ENCODE results near the gene TPX2.

Gene TPX2

DNA sequence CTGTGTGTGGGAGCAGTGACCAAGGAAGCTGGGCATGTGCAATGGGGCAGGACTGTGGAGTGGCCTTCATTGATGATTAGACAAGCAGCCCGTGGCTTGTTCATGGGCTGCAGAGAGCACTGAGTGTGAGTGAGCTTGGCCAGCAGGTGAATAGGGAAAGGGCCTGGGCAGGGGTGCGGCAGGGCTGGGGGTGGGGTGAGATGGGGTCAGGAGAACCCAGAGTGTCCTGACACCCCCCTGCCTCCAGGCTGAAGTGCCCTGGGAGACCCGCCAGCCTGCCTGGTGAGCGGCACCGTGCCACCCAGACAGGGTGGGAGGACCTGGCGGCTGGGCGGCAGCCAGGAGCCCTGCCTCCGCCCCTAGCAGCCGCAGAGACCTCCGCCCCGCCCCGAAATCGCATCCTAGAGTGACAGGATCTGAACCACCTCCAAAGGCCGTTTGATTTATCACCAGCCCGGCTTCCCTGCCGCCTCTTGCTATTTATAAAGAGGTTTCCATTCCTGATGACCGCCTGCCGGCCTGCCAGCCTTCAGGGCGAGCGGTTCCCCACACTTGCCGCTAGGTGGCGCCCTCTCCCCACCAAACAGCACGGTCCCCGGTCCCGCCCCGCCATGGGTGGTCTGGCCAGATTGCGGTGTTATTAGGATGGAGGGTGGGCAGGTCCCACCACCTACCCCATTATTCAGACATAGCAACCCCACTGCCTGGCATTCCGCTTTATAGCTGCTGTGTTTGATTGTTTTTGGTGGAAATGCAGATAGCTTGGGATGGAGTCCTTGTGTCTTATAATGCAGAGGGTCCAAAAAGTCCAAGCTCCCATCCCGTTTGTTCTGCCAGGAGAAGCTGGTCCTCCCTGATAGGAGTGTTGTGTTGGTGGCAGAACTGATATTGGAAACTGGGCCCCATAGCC, 83.6 kb downstream of the TPX2 start (continued):
- TF ChIP-seq WT1 (tag by site-specific recombination; IDR thresholded peaks at IDR 0.05) (0 out of 2 replicates have a peak, but pooled peaks have one; percentile 43), ZNF654 (tag by site-specific recombination; IDR thresholded peaks at IDR 0.05; ENCODE audit: low read depth) (peak; percentile 99), ZNF366 (tag by site-specific recombination; conservative IDR thresholded peaks at IDR 0.05) (no peak; the same call in 1 of the 2 replicates), EGR2 (tag by site-specific recombination; IDR thresholded peaks at IDR 0.05; ENCODE audit: low read depth) (peak; percentile 22; the same call in 1 of the 2 replicates)

DNA sequence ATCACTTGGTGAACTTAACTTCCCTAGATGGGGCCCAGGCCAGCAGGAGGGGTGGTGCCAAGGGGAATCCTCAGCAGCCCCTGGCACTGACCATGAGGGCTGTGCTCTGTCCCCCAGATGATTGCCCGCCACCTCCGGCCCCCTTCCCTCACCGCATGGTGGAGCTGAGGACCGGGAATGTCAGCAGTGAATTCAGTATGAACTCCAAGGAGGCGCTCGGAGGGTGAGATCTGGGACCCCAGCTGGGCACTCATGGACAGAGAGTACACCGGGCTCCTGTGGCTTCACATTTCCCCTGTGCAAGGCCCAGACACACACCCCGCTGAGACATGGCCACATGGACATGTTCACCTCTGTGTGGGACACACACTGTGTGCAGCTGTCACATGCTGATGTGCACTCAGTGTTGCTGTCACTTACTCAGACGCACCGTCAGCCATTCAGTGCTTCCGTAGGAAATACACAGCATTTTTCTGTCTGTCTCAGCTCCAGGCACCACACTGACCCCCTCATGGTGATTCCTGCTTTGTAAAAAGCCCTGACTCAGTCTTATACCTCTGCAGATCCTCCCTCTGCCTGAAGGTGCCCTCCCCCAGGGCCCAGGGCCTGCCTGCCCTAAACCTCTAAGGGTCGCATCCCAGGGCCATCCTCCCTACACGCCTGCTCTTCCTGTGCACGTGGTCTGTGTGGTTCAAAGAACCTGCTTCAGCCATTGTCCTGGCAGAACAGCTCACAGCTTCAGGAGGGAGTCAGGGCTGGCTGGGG, 84.5 kb downstream of the TPX2 start:
- POLR2A ChIA-PET, result interaction anchor here (1.1 kb wide), 1 partner anchor 56 kb away, joined by 3 read pairs; no protein-coding TSS in a partner anchor
- H3K4me3 ChIP-seq (ENCODE audit: low read depth, low read length), result no peak overlapping the region

DNA sequence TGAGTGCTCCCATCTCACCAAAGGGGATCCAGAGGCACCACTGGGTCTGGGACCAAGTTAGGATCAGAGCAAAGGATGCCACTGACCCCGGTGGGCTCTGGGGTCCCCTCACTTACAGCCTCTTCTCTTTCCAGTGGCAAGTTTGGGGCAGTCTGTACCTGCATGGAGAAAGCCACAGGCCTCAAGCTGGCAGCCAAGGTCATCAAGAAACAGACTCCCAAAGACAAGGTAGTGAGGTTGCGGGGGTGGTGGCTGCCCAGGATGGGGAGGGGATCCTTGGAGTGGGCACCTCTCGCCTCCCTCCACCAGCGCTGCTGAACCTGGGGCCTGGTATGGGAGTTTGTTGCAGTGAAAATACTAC, 85.0 kb downstream of the TPX2 start:
- TF ChIP-seq, protein P1, sequence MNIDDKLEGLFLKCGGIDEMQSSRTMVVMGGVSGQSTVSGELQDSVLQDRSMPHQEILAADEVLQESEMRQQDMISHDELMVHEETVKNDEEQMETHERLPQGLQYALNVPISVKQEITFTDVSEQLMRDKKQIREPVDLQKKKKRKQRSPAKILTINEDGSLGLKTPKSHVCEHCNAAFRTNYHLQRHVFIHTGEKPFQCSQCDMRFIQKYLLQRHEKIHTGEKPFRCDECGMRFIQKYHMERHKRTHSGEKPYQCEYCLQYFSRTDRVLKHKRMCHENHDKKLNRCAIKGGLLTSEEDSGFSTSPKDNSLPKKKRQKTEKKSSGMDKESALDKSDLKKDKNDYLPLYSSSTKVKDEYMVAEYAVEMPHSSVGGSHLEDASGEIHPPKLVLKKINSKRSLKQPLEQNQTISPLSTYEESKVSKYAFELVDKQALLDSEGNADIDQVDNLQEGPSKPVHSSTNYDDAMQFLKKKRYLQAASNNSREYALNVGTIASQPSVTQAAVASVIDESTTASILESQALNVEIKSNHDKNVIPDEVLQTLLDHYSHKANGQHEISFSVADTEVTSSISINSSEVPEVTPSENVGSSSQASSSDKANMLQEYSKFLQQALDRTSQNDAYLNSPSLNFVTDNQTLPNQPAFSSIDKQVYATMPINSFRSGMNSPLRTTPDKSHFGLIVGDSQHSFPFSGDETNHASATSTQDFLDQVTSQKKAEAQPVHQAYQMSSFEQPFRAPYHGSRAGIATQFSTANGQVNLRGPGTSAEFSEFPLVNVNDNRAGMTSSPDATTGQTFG (tag by site-specific recombination; IDR thresholded peaks at IDR 0.05; ENCODE audit: borderline replicate concordance), result no peak
- TF ChIP-seq ZNF501 (tag by site-specific recombination; IDR thresholded peaks at IDR 0.05) (no peak), GFI1B (tag by site-specific recombination; IDR thresholded peaks at IDR 0.05) (no peak), ZBTB20 (tag by site-specific recombination; IDR thresholded peaks at IDR 0.05) (no peak)
- TF ChIP-seq, protein P2, sequence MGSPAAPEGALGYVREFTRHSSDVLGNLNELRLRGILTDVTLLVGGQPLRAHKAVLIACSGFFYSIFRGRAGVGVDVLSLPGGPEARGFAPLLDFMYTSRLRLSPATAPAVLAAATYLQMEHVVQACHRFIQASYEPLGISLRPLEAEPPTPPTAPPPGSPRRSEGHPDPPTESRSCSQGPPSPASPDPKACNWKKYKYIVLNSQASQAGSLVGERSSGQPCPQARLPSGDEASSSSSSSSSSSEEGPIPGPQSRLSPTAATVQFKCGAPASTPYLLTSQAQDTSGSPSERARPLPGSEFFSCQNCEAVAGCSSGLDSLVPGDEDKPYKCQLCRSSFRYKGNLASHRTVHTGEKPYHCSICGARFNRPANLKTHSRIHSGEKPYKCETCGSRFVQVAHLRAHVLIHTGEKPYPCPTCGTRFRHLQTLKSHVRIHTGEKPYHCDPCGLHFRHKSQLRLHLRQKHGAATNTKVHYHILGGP (tag by site-specific recombination; IDR thresholded peaks at IDR 0.05), result no peak
- TF ChIP-seq, protein P3, sequence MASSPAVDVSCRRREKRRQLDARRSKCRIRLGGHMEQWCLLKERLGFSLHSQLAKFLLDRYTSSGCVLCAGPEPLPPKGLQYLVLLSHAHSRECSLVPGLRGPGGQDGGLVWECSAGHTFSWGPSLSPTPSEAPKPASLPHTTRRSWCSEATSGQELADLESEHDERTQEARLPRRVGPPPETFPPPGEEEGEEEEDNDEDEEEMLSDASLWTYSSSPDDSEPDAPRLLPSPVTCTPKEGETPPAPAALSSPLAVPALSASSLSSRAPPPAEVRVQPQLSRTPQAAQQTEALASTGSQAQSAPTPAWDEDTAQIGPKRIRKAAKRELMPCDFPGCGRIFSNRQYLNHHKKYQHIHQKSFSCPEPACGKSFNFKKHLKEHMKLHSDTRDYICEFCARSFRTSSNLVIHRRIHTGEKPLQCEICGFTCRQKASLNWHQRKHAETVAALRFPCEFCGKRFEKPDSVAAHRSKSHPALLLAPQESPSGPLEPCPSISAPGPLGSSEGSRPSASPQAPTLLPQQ (tag by site-specific recombination; IDR thresholded peaks at IDR 0.05), result no peak
- POLR2A ChIA-PET, result interaction anchor here (1.1 to 1.4 kb wide), 2 partner anchors 56 to 128 kb away, joined by 3 to 5 read pairs; partner anchors contain the start of gene PDRG1
- Histone ChIP-seq H3K27ac (ENCODE audit: extremely low read depth, low read depth, low read length) (no peak overlapping the region), H3K4me1 (ENCODE audit: control insufficient read depth, insufficient read depth, low read length) (no peaks in the 10 kb centered on the region), H3K4me3 (ENCODE audit: low read depth, low read length) (no peak overlapping the region), H3K36me3 (ENCODE audit: control insufficient read depth in 2 of 2, insufficient read depth in 1 of 2, low read length in 2 of 2) (no peaks in the 10 kb centered on the region), H3K9me3 (ENCODE audit: control insufficient read depth, insufficient read depth, low read depth, low read length) (no peaks in the 10 kb centered on the region)
- CTCF ChIA-PET, result interaction anchor here (1.2 to 4.1 kb wide), 9 partner anchors 12 to 268 kb away, joined by 3 to 71 read pairs (median 24); partner anchors contain the start of genes FOXS1 and PDRG1

More for the DNA sequence above, 84.5 kb downstream of the TPX2 start:
- TF ChIP-seq ZEB2 (tag by site-specific recombination; IDR thresholded peaks at IDR 0.05) (no peak), SCRT1 (tag by site-specific recombination; IDR thresholded peaks at IDR 0.05; ENCODE audit: borderline replicate concordance) (no peak), ZIC2 (tag by site-specific recombination; IDR thresholded peaks at IDR 0.05) (peak; percentile 85), ZNF596 (tag by site-specific recombination; IDR thresholded peaks at IDR 0.05) (no peak)
- no peaks in the 10 kb centered on the region for H3K36me3 ChIP-seq (ENCODE audit: control insufficient read depth in 2 of 2, insufficient read depth in 1 of 2, low read length in 2 of 2)
- no peaks in the 10 kb centered on the region for H3K9me3 ChIP-seq (ENCODE audit: control insufficient read depth, insufficient read depth, low read depth, low read length)
- H3K4me1 ChIP-seq (ENCODE audit: control insufficient read depth, insufficient read depth, low read length), result no peaks in the 10 kb centered on the region
- no peak overlapping the region for H3K27ac ChIP-seq (ENCODE audit: extremely low read depth, low read depth, low read length)
- CTCF ChIA-PET, result interaction anchor here (0.6 to 4.1 kb wide), 30 partner anchors 8 to 831 kb away, joined by 3 to 71 read pairs (median 4); partner anchors contain the start of genes FOXS1 and PDRG1
